Keratinocyte (primary cell): ENCODE measurements around the gene SLC15A4.

Experiments
- EZH2 ChIP-seq: IDR thresholded peaks from one replicate; pipeline ENCODE4 v1.6.1; 2012; ENCODE audit warnings: inconsistent platforms, mild to moderate bottlenecking, low read length, moderate library complexity
- TF ChIP-seq, protein P1 (sequence below), 3 experiments: IDR thresholded peaks in 1 of 3; conservative IDR thresholded peaks in 1 of 3; optimal IDR thresholded peaks in 1 of 3; 2 replicates in 2 of 3; 3 replicates in 1 of 3; pipeline versions ENCODE3 to v1.5.1; 2011; ENCODE audit warnings: low read length in 3 of 3, mild to moderate bottlenecking in 3 of 3, moderate library complexity in 2 of 3, control low read depth in 1 of 3, inconsistent platforms in 1 of 3; ENCODE audit not compliant: insufficient read depth in 2 of 3; ENCODE audit errors: extremely low read depth in 1 of 3

DNA sequence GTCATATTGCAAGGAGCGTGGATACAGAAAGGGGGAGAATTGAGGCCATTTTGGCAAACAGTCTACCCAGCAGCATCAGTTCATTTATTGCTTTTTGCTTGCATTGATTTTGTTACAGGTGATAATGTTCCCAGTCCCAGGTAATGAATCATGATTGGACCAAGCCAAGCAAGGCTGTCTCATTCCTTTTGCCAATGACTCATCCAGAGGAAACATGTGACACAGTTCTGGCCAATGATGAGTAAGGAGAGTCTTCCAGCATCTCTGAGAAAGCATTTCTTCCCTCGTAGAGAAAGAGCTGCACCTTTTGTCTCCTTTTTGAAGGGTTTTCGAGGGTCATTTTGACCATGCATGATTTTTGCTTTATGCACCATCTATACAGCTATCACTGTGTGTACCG, 68.2 kb downstream of the SLC15A4 start:
- TF ChIP-seq, protein P1, sequence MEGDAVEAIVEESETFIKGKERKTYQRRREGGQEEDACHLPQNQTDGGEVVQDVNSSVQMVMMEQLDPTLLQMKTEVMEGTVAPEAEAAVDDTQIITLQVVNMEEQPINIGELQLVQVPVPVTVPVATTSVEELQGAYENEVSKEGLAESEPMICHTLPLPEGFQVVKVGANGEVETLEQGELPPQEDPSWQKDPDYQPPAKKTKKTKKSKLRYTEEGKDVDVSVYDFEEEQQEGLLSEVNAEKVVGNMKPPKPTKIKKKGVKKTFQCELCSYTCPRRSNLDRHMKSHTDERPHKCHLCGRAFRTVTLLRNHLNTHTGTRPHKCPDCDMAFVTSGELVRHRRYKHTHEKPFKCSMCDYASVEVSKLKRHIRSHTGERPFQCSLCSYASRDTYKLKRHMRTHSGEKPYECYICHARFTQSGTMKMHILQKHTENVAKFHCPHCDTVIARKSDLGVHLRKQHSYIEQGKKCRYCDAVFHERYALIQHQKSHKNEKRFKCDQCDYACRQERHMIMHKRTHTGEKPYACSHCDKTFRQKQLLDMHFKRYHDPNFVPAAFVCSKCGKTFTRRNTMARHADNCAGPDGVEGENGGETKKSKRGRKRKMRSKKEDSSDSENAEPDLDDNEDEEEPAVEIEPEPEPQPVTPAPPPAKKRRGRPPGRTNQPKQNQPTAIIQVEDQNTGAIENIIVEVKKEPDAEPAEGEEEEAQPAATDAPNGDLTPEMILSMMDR (optimal IDR thresholded peaks at IDR 0.05 in 1 of 3, IDR thresholded peaks at IDR 0.05 in 1 of 3, conservative IDR thresholded peaks at IDR 0.05 in 1 of 3; ENCODE audit: extremely low read depth in 1 of 3, insufficient read depth in 2 of 3, low read length in 3 of 3): no peak
- TF ChIP-seq EZH2: no peak
